Measurements from ENCODE around the gene GLB1L2.

The GLB1L2 gene

GRCh38 chr11:134349109-134349801 is 17.5 kb downstream of the GLB1L2 start:
- no peak for ATAC-seq
- TF ChIP-seq ZNF70 (CRISPR knock-in tag; IDR thresholded peaks at IDR 0.05) (no peak), CREB5 (CRISPR knock-in tag; IDR thresholded peaks at IDR 0.05; ENCODE audit: low read depth) (no peak), ARNTL (CRISPR knock-in tag; IDR thresholded peaks at IDR 0.05; ENCODE audit: borderline replicate concordance, low read depth) (no peak), ZFP30 (CRISPR knock-in tag; IDR thresholded peaks at IDR 0.05) (no peak), PPARA (CRISPR knock-in tag; IDR thresholded peaks at IDR 0.05; ENCODE audit: borderline replicate concordance) (no peak), RARB (CRISPR knock-in tag; IDR thresholded peaks at IDR 0.05) (no peak), SNAI2 (CRISPR knock-in tag; IDR thresholded peaks at IDR 0.05) (no peak), TCF4 (CRISPR knock-in tag; IDR thresholded peaks at IDR 0.05; ENCODE audit: borderline replicate concordance) (no peak), PATZ1 (CRISPR knock-in tag; IDR thresholded peaks at IDR 0.05; ENCODE audit: borderline replicate concordance) (no peak), ESRRG (CRISPR knock-in tag; IDR thresholded peaks at IDR 0.05) (no peak), ZFP3 (CRISPR knock-in tag; IDR thresholded peaks at IDR 0.05) (no peak), CSDC2 (CRISPR knock-in tag; IDR thresholded peaks at IDR 0.05) (no peak), ZNF565 (CRISPR knock-in tag; conservative IDR thresholded peaks at IDR 0.05; ENCODE audit: low read depth) (no peak), ZNF8 (CRISPR knock-in tag; IDR thresholded peaks at IDR 0.05) (no peak), GLIS3 (CRISPR knock-in tag; IDR thresholded peaks at IDR 0.05) (no peak), OSR1 (CRISPR knock-in tag; IDR thresholded peaks at IDR 0.05) (no peak), ZC3H10 (CRISPR knock-in tag; IDR thresholded peaks at IDR 0.05) (no peak), POU6F1 (CRISPR knock-in tag; IDR thresholded peaks at IDR 0.05; ENCODE audit: borderline replicate concordance, low read depth) (no peak), CSRNP3 (CRISPR knock-in tag; IDR thresholded peaks at IDR 0.05) (no peak), TOX (CRISPR knock-in tag; IDR thresholded peaks at IDR 0.05; ENCODE audit: borderline replicate concordance) (no peak)

- no peak for ATAC-seq
- no peak for TF ChIP-seq ZNF70 (CRISPR knock-in tag; IDR thresholded peaks at IDR 0.05)
- no peak for TF ChIP-seq CSRNP3 (CRISPR knock-in tag; IDR thresholded peaks at IDR 0.05)
- no peak for TF ChIP-seq ARNTL (CRISPR knock-in tag; IDR thresholded peaks at IDR 0.05; ENCODE audit: borderline replicate concordance, low read depth)
- no peak for TF ChIP-seq PATZ1 (CRISPR knock-in tag; IDR thresholded peaks at IDR 0.05; ENCODE audit: borderline replicate concordance)
- TF ChIP-seq TOX (CRISPR knock-in tag; IDR thresholded peaks at IDR 0.05; ENCODE audit: borderline replicate concordance), result no peak
- TF ChIP-seq BACH2 (CRISPR knock-in tag; IDR thresholded peaks at IDR 0.05; ENCODE audit: borderline replicate concordance), result no peak
- no peak for TF ChIP-seq OSR1 (CRISPR knock-in tag; IDR thresholded peaks at IDR 0.05)
- no peak for TF ChIP-seq GLIS3 (CRISPR knock-in tag; IDR thresholded peaks at IDR 0.05)
- no peak for TF ChIP-seq CREB5 (CRISPR knock-in tag; IDR thresholded peaks at IDR 0.05; ENCODE audit: low read depth)
- TF ChIP-seq ZNF8 (CRISPR knock-in tag; IDR thresholded peaks at IDR 0.05), result no peak
- no peak for TF ChIP-seq TCF4 (CRISPR knock-in tag; IDR thresholded peaks at IDR 0.05; ENCODE audit: borderline replicate concordance)
- no peak for TF ChIP-seq POU6F1 (CRISPR knock-in tag; IDR thresholded peaks at IDR 0.05; ENCODE audit: borderline replicate concordance, low read depth)
- TF ChIP-seq PPARA (CRISPR knock-in tag; IDR thresholded peaks at IDR 0.05; ENCODE audit: borderline replicate concordance), result no peak
- TF ChIP-seq ZFP3 (CRISPR knock-in tag; IDR thresholded peaks at IDR 0.05), result no peak
- no peak for TF ChIP-seq RARB (CRISPR knock-in tag; IDR thresholded peaks at IDR 0.05)
- TF ChIP-seq ISL1 (CRISPR knock-in tag; IDR thresholded peaks at IDR 0.05), result no peak
Observed at GRCh38 chr11:134349802-134350355, 18.1 kb downstream of the GLB1L2 start.

Data from SK-N-SH treated with all-trans-retinoic acid at 6 μM for 48 hours (cell line).